Neural progenitor cell (in vitro differentiated cells): Measurements from ENCODE around the gene GOLGA7B.

Source experiments
- CTCF ChIP-seq: fragments of 200-600 bp; sonication (generic); IDR thresholded peaks from 2 replicates; pipeline ENCODE4 v1.5.1; 2017; ENCODE audit warnings: antibody characterized with exemption, mild to moderate bottlenecking
- EZH2 ChIP-seq: fragments of 200-600 bp; sonication (generic); IDR thresholded peaks from 2 replicates; pipeline ENCODE4 v1.6.1; 2017; ENCODE audit warnings: antibody characterized with exemption, mild to moderate bottlenecking, moderate library complexity
- EZH2phosphoT487 ChIP-seq: fragments of 200-600 bp; sonication (generic); IDR thresholded peaks from 2 replicates; pipeline ENCODE4 v1.6.1; 2017; ENCODE audit warnings: antibody characterized with exemption

GRCh38 chr10:97913614-97914013, 64.0 kb downstream of the GOLGA7B start:
- TF ChIP-seq CTCF (no peak), EZH2phosphoT487 (no peak), EZH2 (no peak)
